Measurements from ENCODE around the gene TAL2.
A peak's percentile ranks its signal among the peaks of the same experiment; 100 is the strongest.

TAL2 gene

DNA sequence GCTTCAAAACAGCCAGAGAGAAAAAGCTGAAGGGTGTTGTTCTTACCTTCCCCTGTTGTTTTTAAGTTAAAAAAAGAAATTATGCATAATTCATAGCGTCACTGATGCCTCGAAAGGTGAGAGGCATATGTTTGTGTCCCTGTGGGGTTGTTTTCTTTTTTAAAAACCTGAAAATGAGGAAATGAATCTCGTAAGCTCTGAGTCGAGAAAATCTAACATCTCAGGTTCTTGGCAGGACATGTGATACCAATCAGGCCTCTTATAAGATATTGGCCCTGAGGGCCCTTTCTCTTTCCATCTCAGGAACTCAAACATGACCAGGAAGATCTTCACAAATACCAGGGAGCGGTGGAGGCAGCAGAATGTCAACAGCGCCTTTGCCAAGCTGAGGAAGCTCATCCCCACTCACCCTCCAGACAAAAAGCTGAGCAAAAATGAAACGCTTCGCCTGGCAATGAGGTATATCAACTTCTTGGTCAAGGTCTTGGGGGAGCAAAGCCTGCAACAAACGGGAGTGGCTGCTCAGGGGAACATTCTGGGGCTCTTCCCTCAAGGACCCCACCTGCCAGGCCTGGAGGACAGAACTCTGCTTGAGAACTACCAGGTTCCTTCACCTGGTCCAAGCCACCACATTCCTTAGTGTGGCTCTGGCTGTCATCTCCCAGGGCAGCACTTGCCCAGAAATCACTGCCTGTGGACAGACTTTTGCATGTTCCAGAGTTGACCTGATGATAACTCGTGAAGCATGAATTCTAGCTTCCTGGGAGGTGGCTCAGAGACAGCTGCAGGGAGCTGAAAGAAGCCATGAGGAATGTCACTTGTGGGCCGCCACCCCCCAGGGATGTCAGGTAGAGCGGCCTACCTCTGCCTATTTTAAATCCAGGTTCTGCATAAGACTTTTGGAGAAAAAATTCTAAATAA lies at the start of gene TAL2:
Gene TAL2 (plus strand): TSS at position 274 of the 921 bp plus-strand sequence. CDS start 40 bp downstream, at position 314.
- DNase-seq: no peak

DNA sequence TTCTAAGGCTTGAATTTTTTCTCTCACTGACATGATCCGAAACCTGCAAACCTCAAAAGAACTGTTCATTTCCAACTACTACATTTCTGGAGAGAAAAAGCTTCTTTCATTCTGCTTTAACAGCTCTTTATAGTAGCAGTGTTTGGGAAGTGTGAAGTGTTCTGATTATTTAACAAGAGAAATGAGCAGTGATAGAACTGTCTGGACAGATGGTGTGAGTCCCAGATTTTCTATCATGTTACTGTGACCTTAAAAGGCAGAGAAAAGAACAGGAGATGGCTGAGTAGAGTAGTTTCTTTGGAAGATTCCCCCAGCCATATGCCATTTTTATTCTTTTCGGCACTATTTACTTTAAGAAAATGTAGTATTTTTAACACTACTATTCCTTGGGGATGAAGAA lies 41.3 kb upstream of the TAL2 start:
- DNase-seq: no peak

DNA sequence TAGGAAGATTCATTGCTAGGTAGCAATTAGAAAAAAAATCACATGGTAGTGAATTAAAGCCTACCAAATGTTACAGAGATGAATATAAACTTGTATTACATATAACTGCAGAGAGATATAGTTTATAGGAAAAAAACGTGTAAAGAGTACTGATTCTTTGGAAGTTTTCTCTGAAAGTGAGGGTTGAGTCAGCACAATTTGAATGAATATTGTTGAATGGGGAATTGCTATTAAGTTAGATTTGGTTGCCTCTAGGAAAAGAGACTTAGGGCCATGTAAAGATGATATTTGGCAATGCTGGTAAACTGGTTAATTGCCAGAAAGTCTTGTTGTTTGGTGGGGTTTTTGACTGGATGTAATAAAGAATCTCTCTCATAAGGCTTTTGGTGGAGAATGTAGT lies 37.2 kb upstream of the TAL2 start:
- no peak for DNase-seq

DNA sequence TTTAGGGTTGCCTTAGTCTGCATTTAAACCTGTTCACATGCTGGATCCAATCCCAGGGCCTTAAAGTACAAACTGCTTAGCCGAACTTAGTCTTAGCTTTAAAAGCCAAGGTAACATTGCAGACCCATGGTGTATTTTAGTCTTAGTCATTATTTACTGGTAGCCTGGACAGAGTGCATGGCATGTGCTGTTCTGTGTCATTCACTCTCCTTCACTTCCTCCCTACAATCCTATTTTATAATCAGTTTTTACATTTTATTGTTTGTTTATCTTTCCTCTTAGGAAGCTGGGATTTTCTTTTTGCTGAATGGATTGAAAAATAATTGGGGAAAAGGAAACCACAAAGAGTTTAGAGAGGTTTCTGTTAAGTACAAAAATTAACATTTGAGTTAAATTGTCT lies 29.4 kb upstream of the TAL2 start:
- DNase-seq: no peak

DNA sequence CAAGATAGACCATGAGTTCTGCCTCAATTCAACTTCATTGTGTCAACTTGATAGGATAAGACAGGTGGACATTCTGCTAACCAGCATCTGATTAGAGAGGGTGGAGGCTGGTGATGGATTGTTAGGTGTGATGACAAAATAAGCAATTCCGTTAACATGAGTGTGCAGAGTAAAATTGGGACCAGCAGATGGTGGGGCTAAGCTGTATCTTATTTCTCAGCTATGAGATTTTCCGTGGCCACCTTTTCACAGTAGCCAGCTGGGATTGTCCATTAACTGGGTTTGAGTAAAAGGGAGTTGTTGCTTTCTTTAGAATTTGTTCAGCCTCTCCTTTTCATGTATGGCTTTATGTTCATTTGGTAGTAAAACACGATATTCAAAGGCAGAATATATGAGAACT lies 28.8 kb upstream of the TAL2 start:
- no peak for DNase-seq

DNA sequence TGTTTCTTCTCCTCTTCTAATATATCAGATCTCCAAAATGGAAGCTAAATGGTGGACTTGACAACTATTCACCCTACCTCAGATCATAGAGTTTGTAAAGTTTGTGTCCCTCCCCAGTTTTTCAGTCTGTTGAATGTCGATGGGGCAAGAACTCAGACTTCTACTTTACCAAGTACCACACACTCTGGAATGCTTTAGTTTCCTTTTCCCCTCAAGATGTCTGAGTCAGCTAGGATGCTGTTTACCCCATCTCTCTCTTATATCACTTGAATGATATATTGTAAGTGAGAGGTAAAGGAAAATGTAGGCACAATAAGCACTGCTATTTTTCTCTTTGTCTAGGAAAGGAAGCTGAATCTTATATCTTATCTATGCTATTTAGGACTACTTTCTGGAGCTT lies 25.9 kb upstream of the TAL2 start:
- no peak for DNase-seq

DNA sequence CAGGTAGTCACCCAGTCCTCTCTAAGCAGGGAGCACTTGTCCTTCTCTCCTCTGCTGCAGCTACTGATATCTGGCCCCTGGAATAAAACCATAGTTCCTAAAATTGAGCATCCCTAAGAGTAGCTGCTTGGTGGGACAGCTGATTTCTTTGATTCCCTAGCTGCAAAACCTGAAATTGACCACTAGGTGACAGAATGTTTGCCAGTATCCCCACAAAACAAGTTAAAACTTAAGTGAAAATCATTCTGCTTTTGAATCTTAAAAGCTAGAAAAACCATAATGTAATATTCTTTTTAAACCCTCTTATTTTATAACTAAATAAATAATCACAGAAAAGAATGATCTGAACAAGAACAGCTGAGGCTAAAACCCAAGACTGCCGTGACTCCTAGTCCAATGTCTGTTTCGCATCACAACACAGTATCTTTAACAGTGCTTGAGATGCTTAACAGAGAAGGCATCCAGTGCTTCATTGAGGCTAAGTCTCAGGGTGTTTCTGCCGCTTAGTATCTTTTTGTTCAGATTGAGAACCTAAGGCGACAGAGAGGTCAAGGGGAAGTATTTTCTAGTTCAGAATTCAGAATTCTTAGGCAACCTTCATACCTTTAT lies 24.4 kb upstream of the TAL2 start:
- no peak for DNase-seq

DNA sequence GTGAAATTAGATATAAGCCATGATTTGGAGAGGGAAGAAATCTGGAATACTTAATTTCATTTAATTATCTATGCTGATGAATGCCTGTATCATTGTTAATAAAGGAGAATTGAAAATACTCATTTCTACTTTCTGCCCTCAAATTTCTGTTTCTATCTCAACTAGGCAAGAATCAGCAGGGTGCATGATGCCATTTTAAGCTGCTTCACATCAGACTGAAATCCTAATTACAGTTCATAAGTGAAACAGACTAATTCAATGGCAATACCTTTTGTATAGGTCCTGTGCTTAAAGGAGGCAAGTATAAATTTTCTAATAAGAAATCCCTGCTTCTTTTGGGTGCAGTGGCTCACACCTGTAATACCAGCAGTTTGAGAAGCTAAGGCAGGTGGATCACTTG lies 22.3 kb upstream of the TAL2 start:
- DNase-seq: no peak

DNA sequence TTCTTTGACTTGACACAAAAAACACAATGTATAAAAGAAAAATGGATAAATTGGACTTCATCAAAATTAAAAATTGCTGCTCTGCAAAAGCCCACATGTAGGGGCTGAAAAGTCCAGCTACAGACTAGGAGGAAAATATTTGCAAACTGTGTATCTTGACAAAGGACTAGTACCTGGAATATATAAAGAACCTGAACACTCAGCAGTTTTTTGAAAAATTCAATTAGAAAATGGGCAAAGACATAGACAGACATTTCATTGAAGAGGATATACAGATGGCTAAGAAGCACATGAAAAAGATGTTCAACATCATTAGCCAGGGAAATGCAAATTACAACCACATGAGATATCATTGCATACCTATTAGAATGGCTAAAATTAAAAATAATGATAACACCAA lies 18.5 kb upstream of the TAL2 start:
- no peak for DNase-seq

DNA sequence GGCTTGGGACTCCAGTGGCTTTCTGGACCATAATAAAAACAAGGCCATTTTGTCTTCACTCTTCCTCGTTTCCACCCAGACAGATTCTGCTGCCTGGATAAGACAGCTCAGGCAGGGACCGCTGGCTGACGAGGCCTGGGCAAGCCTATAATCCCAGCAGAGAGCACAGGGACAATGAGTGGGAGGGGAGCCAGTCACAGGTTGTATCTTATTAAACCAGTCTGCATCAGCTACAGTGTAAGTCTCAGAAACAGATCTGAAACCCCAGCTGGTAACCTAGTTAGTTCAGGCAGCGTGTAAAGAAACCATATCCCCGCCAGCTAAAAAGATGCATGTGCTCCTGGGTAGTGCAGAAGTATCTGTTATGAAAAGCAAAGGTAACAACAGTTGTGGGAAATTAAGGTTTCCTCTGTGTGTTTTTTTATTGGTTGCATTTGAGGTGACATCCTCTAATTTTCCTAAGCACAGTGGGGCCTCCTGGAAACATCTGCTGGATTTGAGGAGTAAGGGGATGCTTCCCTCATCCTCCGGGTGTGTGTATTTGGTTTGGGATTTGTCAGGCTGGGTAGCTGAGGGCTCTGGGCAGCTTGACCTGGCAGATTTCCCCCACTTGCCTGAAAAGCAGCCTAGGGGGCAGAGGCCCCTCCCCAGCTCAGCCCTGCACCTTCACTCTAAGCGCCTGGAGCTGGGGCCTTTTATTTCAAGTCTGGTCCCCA lies 15.2 kb upstream of the TAL2 start:
- no peak for DNase-seq

DNA sequence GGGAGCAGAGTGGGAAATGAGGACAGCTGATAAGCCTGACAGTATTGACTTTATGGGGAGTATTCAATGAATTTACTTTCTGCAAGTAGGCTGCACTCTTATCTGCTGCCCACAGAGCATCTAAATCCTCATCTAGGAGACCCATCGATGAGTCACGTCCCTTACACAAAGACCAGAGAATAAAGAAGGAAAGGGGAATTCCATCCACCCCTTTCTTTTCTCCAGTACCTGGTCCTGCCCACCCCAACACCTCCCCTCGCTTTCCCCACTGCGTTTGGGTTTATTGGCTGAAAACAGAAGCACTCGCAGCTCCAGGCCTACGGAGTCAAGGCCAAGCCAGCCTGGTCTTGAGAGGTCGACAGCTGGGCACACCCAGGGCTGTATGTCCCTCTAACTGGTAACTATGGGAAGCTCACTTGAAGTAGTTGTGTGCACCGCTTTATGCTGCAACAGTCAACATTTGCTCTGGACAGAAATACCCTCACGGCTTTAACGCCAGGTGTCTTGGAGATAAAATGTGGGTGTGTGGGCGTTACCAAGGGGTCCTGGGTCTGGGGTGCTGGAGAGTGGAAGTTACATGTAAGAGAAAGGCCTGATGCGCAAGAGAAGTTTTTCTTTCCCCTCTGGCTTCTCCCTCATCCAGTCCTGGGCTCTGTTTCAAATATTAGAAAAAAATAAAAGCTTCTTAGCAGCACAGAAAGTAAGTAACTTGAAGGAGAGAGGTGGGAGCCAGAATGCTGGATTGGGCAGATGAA lies 14.5 kb upstream of the TAL2 start:
- peak; percentile 77 for DNase-seq

DNA sequence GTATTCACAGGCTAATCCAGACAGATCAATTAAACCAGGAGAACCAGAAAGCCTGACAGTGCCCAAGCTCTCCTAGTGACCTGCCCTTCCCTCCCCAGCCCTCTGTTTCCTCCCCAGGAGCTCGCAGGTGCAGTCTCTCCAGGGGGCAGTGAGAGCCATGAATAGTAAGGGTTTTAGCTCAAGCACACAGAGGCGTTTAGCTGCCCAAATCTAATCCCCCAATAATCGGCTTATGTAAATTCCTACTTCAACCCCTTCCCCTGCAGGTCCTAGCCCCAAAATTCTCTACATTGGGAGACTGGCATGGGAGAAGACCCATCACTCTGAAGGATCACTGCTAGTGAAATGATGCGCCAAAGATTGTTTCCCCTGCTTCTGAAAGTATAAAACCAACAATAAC lies 10.5 kb upstream of the TAL2 start:
- DNase-seq: no peak

DNA sequence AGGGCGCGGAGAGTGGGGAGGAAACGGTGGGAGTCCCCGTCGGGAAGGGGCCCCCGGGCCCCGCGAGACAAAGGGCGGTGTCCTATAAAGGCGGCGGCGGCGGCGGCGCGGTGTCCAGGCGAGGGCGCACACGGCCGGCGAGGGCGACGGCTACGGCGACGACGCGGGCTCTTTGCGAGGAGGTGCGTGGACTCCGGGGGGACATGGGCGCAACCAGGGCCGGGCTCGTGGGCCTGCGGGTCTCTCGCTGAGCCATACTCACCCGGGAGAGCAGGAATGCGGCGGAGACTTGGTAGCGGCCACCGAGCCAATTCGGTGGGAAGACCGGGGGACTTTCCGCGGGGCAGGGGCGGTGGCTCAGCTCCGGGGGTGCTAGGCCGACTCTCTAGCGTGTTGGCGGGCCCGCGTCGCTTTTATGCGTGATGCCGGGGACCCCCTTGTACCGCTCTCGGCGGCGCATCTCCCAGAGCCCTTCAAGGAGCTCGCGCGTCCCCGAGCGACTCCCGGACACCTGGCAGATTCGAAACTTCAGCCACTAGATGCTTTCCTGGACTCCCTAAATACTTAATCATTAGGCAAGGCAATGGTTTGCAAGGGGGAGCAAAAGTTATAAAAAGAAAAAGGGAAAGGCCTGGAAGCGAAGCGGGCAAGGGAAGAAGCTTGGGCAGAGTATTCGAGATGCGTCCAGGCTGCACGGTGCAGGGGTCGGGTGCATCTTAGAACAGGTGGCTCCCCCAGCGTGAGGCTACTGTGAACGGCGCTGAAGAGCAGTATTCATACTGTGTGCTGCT lies 5.9 kb upstream of the TAL2 start:
- peak; percentile 26 for DNase-seq

DNA sequence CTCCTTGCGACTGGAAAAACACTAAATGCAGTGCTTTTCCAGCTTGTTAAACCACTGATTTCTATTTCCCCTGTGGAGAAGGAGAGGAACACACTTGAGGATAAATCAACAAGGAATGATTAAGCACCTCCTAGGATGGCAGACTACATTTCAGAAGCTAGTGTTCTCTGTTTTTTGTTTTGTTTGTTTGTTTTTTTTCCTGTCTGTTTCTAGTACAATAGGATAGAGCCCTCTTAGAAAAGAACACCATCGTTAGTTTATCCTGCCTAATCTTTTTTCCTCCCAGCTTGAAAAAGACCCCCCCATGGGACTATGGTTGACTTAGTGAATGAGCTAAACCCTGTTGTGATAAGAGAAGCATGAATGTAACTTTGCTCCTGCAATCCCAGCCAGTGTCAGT lies 3.9 kb upstream of the TAL2 start:
- no peak for DNase-seq

DNA sequence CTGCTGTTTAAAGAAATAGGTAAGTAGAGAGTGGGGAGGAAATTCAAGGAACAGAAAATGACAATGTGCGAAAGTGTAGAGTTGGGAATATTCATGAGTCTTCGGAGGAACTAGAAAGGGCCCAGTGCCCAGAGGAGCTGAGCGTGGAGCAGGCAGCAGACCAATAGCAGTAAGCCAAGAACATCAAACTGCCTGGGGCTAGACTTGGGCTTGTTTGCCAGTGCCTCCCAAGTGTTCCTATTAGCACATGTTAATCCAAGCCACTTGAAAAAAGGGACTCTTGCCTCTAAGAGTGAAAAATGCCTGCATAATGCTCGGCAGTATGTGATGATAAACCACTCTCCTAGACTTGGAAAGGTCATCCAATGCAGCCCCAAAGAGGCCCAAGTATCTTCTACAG lies 1.2 kb upstream of the TAL2 start:
- DNase-seq: no peak

DNA sequence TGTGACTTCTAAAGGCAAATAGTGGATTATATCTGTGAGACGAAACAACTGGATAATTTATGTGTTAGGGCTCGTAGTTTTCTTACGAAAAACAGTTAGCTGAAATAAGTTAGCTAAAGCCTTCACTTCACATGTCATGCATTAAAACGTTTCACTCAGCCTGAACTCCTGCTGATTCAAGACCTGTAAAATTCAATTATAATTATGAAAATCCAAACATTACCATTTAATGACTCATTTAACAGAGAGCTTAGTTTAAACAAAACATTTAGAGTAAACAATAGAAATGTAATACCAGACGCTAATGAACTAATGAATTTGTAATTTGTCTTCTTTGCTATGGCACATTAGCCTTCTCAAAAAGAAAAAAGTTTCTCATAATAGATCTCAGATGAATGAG lies 1.7 kb downstream of the TAL2 start:
- DNase-seq: no peak

DNA sequence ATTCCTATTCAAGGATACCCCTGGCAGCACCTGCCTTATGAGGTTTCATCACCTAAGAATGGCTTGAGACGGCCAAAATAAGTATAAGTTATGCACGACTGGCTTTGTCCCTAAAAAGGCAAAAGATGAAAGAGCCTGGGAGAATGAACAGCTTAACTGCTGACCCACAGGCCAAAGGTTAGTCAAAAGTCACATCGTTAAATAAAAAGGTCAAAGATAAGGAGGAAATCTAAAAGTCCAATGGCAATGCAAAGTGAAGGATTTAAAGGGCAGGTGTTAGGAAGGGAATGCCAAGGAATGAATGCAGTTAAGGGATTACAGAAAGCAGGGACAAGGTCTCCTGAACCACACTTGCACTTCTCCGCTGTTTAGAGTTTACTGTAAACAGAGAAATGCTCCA lies 5.6 kb downstream of the TAL2 start:
- DNase-seq: no peak

DNA sequence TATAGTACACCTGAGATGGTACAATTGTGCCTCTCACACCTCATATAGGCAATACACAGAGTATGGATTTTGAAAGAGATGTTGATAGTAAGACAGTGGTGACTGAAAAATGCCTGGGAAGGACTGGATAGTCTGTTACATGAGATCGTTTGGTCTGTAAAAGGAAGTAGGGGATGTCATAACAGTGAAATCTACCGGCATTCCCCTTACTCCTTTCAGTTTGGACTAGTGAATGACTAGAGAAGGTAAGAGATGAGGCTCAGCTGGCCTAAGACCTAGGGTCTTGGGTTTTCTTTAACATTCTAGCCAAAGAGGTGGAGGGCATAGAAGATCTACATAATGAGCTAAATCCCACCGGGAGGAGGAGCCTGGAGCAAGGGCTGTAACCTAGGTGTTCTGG lies 8.1 kb downstream of the TAL2 start:
- DNase-seq: no peak

DNA sequence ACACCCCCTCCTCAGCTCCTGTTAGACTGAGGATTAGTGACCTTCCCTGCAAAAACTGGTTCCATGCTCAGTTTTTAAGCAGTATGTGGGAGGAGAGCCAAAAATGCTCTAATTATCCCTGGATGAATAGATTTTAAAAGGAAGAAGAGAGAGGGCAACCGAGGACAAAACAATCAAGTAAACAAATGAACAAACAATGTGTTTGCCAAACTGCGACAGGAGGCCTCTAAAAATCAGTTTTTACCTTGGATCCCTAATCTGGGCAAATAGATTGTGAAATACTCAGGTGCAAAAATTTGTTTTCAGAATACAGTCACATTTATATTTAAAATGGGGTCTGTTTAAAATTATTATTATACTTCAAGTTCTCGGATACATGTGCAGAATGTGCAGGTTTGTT lies 8.5 kb downstream of the TAL2 start:
- no peak for DNase-seq

DNA sequence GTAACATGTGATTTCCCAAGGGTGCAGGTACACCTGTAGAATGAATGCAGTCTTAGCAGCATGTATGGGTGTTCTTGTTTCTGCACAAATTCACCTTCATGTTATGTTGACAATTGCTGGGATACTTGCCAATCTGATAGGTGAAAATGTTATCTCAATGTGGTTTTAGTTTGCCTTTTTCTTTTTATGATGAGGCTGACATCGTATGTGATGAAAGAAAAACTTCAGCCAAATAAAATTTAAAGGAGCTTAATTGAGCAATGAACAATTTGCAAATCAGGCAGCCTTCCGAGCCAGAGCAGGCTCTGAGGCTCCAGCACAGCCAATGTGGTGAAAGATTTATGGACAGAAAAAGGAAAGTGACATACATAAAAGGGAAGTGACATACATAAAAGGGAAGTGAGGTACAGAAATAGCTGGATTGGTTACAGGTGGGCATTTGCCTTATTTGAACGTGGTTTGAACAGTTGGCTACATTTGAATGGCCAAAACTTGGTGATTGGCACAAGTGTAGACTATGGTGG lies 10.5 kb downstream of the TAL2 start:
- DNase-seq: no peak

DNA sequence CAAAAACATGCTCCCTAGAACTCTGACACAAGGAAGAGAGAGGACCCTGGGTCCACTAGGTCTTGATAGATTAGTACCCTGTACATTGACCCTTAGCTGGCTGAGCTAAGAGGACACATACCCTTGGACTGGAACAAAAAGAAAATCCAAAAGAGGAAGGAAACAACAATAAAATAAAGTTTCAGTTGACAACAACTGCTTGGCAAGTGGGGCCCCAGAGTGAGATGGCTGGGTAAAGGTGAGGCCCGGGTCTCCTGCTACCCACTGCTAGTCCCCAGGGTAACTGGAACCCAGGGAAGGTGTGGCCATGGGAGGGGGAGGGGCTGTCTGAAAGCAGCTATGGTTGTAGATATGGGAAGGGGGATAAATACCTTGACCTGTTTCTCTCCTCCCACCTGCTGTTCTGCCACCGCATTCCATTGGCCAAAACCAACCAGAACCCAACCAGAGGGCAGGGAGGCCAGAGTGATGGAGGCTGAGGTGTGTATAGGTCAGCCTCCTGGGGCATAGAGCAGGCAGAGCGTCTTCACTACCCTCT lies 11.7 kb downstream of the TAL2 start:
- no peak for DNase-seq

All from NCI-H1436 (cell line).